OCI-LY1 (cell line): ENCODE results near the gene IPO13.

Source experiments
- H2AFZ ChIP-seq: fragments of 200-600 bp; sonication (generic), shearing (Covaris generic); 2 replicates; pipeline ENCODE4 v1.6.0; 2014; ENCODE audit warnings: antibody characterized with exemption, mild to moderate bottlenecking, low read length
- H3F3A ChIP-seq: fragments of 200-600 bp; sonication (generic), shearing (Covaris generic); 2 replicates; pipeline ENCODE4 v1.6.0; 2014; ENCODE audit warnings: mild to moderate bottlenecking, antibody characterized with exemption, low read length, moderate library complexity; ENCODE audit not compliant: insufficient read depth
- H3K27ac ChIP-seq: fragments of 200-600 bp; sonication (generic); 2 replicates; pipeline ENCODE4 v1.5.1; 2014; ENCODE audit warnings: low read length, mixed run types, mild to moderate bottlenecking, low read depth; ENCODE audit not compliant: poor library complexity, severe bottlenecking
- H3K27me3 ChIP-seq: fragments of 200-600 bp; sonication (generic); 2 replicates; pipeline ENCODE4 v1.6.0; 2014; ENCODE audit warnings: antibody characterized with exemption, mild to moderate bottlenecking, low read length, moderate library complexity; ENCODE audit not compliant: insufficient read depth
- H3K36me3 ChIP-seq: fragments of 200-600 bp; sonication (generic); 2 replicates; pipeline ENCODE4 v1.6.1; 2014; ENCODE audit warnings: mild to moderate bottlenecking, antibody characterized with exemption, low read length, moderate library complexity, mixed read lengths; ENCODE audit not compliant: insufficient read depth
- H3K4me1 ChIP-seq: fragments of 200-600 bp; sonication (generic); 2 replicates; pipeline ENCODE4 v1.5.1; 2014; ENCODE audit warnings: mild to moderate bottlenecking, low read length, moderate library complexity; ENCODE audit not compliant: insufficient read depth, severe bottlenecking
- H3K4me2 ChIP-seq: fragments of 200-600 bp; sonication (generic), shearing (Covaris generic); 2 replicates; pipeline ENCODE4 v1.6.1; 2014; ENCODE audit warnings: low read length
- H3K4me3 ChIP-seq: fragments of 200-600 bp; sonication (generic); 2 replicates; pipeline ENCODE4 v1.5.1; 2014; ENCODE audit warnings: low read length, low read depth, mild to moderate bottlenecking, mixed read lengths; ENCODE audit not compliant: poor library complexity, severe bottlenecking
- H3K79me2 ChIP-seq: fragments of 200-600 bp; shearing (Covaris generic); 2 replicates; pipeline ENCODE4 v1.6.1; 2016; ENCODE audit warnings: mixed run types, low read length, mixed read lengths; ENCODE audit not compliant: insufficient read depth
- H3K9ac ChIP-seq: fragments of 200-600 bp; sonication (generic), shearing (Covaris generic); 2 replicates; pipeline ENCODE4 v1.6.1; 2014; ENCODE audit warnings: mild to moderate bottlenecking, low read length, mixed read lengths
- H3K9me2 ChIP-seq: fragments of 200-600 bp; sonication (generic), shearing (Covaris generic); 2 replicates; pipeline ENCODE4 v1.6.1; 2014; ENCODE audit warnings: low read depth, mild to moderate bottlenecking, low read length, mixed read lengths
- H3K9me3 ChIP-seq: fragments of 200-600 bp; shearing (Covaris generic); 2 replicates; pipeline ENCODE4 v1.6.1; 2014; ENCODE audit warnings: low read length, mixed read lengths
- H4K20me1 ChIP-seq: fragments of 200-600 bp; sonication (generic), shearing (Covaris generic); 2 replicates; pipeline ENCODE4 v1.6.0; 2016; ENCODE audit warnings: mild to moderate bottlenecking, low read length; ENCODE audit not compliant: insufficient read depth
- CTCF ChIP-seq: fragments of 200-600 bp; sonication (generic), shearing (Covaris generic); IDR thresholded peaks from 2 replicates; pipeline ENCODE4 v1.5.1; 2017; ENCODE audit warnings: mild to moderate bottlenecking, antibody characterized with exemption, low read length, moderate library complexity, mixed read lengths
- EZH2 ChIP-seq: fragments of 200-600 bp; sonication (generic), shearing (Covaris generic); IDR thresholded peaks from 2 replicates; pipeline ENCODE4 v1.8.0; 2017; ENCODE audit warnings: borderline replicate concordance, mixed run types, mild to moderate bottlenecking, antibody characterized with exemption, low read length, moderate library complexity, mixed read lengths

The IPO13 gene

GRCh38 chr1:43924516-43924915 lies 22.2 kb upstream of the IPO13 start:
- peaks cover 4% of the 10 kb centered on the region; the same call in 1 of the 2 replicates for H3K36me3 ChIP-seq
- H3K4me1 ChIP-seq: peaks cover under 1% of the 10 kb centered on the region
- no peaks in the 10 kb centered on the region for H3K9me3 ChIP-seq
- no peak overlapping the region for H3K4me3 ChIP-seq
- H3F3A ChIP-seq: no peaks in the 10 kb centered on the region
- H3K9me2 ChIP-seq: no peaks in the 10 kb centered on the region
- TF ChIP-seq CTCF (no peak), EZH2 (no peak)
- no peaks in the 10 kb centered on the region for H3K27me3 ChIP-seq
- H3K27ac ChIP-seq: no peak overlapping the region
- H3K79me2 ChIP-seq: no peaks in the 10 kb centered on the region
- no peak overlapping the region for H2AFZ ChIP-seq
- no peaks in the 10 kb centered on the region for H4K20me1 ChIP-seq
- no peak overlapping the region for H3K9ac ChIP-seq
- no peak overlapping the region for H3K4me2 ChIP-seq

GRCh38 chr1:43925846-43926245 lies 20.9 kb upstream of the IPO13 start:
- Histone ChIP-seq H3K36me3 (peaks cover 7% of the 10 kb centered on the region; the same call in 1 of the 2 replicates), H3F3A (no peaks in the 10 kb centered on the region), H3K27ac (no peak overlapping the region), H3K9ac (no peak overlapping the region), H3K4me2 (no peak overlapping the region), H3K4me1 (no peaks in the 10 kb centered on the region), H3K9me3 (no peaks in the 10 kb centered on the region), H3K27me3 (no peaks in the 10 kb centered on the region), H3K9me2 (no peaks in the 10 kb centered on the region), H3K79me2 (no peaks in the 10 kb centered on the region), H2AFZ (no peak overlapping the region), H3K4me3 (no peak overlapping the region), H4K20me1 (no peaks in the 10 kb centered on the region)
- no peak for TF ChIP-seq CTCF
- TF ChIP-seq EZH2: no peak

GRCh38 chr1:43930168-43930948 lies 16.4 kb upstream of the IPO13 start:
- Histone ChIP-seq H3F3A (no peaks in the 10 kb centered on the region), H3K27ac (peak overlapping the region; percentile 2), H3K9ac (no peak overlapping the region), H3K4me2 (no peak overlapping the region), H4K20me1 (no peaks in the 10 kb centered on the region), H3K4me1 (peaks cover 31% of the 10 kb centered on the region), H3K27me3 (no peaks in the 10 kb centered on the region), H2AFZ (no peak overlapping the region), H3K9me3 (no peaks in the 10 kb centered on the region), H3K9me2 (no peaks in the 10 kb centered on the region), H3K4me3 (no peak overlapping the region), H3K79me2 (no peaks in the 10 kb centered on the region), H3K36me3 (peaks cover 7% of the 10 kb centered on the region; the same call in 1 of the 2 replicates)
- TF ChIP-seq CTCF (peak; percentile 62), EZH2 (no peak)
